GM12878 (cell line): ENCODE data around the gene PRPF18. TPM values are rescaled to one million over a fixed set of nuclear protein-coding genes. Genes with fewer than 3 reads are reported as not detected.
A peak's percentile ranks its signal among the peaks of the same experiment; 100 is the strongest.

Experiments
- ATAC-seq: fragments of 200-7000 bp; cut with Tn5 transposase; 3 replicates; pipeline ENCODE4 v1.9.1; 2020; ENCODE audit warnings: mild to moderate bottlenecking, moderate library complexity
- BruUV-seq: library from RNA; stranded (reverse); fragments of 400-500 nt; replicated peaks from 2 replicates; lab custom pipeline; 2021; lab: Mats Ljungman, UMichigan
- CTCF ChIA-PET: fragments of 300-600 bp; sonication (Branson Sonifier 250); formaldehyde crosslinking; extraction: SDS; loops from one replicate; lab custom pipeline; 2021; ENCODE audit warnings: inconsistent platforms; lab: Yijun Ruan, JAX
- POLR2A ChIA-PET: fragments of 350-600 bp; formaldehyde crosslinking; extraction: SDS; loops from one replicate; lab custom pipeline; 2021; ENCODE audit warnings: inconsistent platforms; lab: Charles Lee
- RAD21 ChIA-PET: fragments of 300-600 bp; sonication (Branson Sonifier 250); formaldehyde crosslinking; loops from one replicate; lab custom pipeline; 2023; ENCODE audit warnings: antibody characterized with exemption; ENCODE audit not compliant: unreplicated experiment; lab: Charles Lee
- SMC1A ChIA-PET: fragments of 300-600 bp; sonication (Branson Sonifier 250); formaldehyde crosslinking; loops from one replicate; lab custom pipeline; 2023; ENCODE audit not compliant: unreplicated experiment, uncharacterized antibody; lab: Charles Lee
- DNase-seq: peaks from one replicate; pipeline ENCODE4 v3.0.0-alpha.2; 2011; ENCODE audit warnings: low read depth, low spot score
- FAIRE-seq: peaks from 3 replicates; lab custom pipeline; 2011; peaks lifted over from hg19 to GRCh38; lab: Jason Lieb, UNC
- H2AFZ ChIP-seq: 2 replicates; pipeline ENCODE4 v1.6.0; 2011; ENCODE audit warnings: low read depth, low read length, control low read depth; ENCODE audit not compliant: control insufficient read depth
- H3K27ac ChIP-seq: 2 replicates; pipeline ENCODE4 v1.5.1; 2011; ENCODE audit warnings: control low read depth; ENCODE audit not compliant: control insufficient read depth, insufficient read depth
- H3K27me3 ChIP-seq, 2 experiments: replicated peaks in 1 of 2; 2 replicates each; pipeline versions ENCODE4 v1.6.0 to v1.6.1; 2011; ENCODE audit warnings: low read length in 1 of 2; ENCODE audit not compliant: control insufficient read depth in 2 of 2, insufficient read depth in 2 of 2
- H3K36me3 ChIP-seq, 2 experiments: 2 replicates each; pipeline ENCODE4 v1.5.1; 2011; ENCODE audit warnings: low read length in 1 of 2; ENCODE audit not compliant: control insufficient read depth in 2 of 2, insufficient read depth in 2 of 2
- H3K4me1 ChIP-seq: 2 replicates; pipeline ENCODE4 v1.6.1; 2011; ENCODE audit warnings: mild to moderate bottlenecking, low read length, moderate library complexity, mixed read lengths; ENCODE audit not compliant: control insufficient read depth, insufficient read depth
- H3K4me2 ChIP-seq: 2 replicates; pipeline ENCODE4 v1.6.0; 2011; ENCODE audit warnings: control low read depth; ENCODE audit not compliant: control insufficient read depth, insufficient read depth
- H3K4me3 ChIP-seq: fragments of 200-600 bp; sonication (generic); 2 replicates; pipeline ENCODE4 v1.5.1; 2016
- H3K79me2 ChIP-seq: 2 replicates; pipeline ENCODE4 v1.6.0; 2011; ENCODE audit warnings: low read length; ENCODE audit not compliant: control insufficient read depth, insufficient read depth
- H3K9ac ChIP-seq: 2 replicates; pipeline ENCODE4 v1.8.0; 2011; ENCODE audit warnings: low read length, control low read depth, mixed read lengths; ENCODE audit not compliant: control insufficient read depth, insufficient read depth
- H3K9me3 ChIP-seq: replicated peaks from 3 replicates; pipeline ENCODE4 v1.5.1; 2011; ENCODE audit warnings: mild to moderate bottlenecking, low read length; ENCODE audit not compliant: control insufficient read depth, insufficient read depth
- H4K20me1 ChIP-seq: 2 replicates; pipeline ENCODE4 v1.6.0; 2011; ENCODE audit not compliant: control insufficient read depth, insufficient read depth
- HCFC1 ChIP-seq: fragments of 150-350 bp; IDR thresholded peaks from 2 replicates; pipeline ENCODE4 v1.6.1; 2014; ENCODE audit warnings: low read length
- KAT2A ChIP-seq: conservative IDR thresholded peaks from 2 replicates; pipeline ENCODE4 v1.6.1; 2011; ENCODE audit warnings: low read depth, low read length; ENCODE audit not compliant: control insufficient read depth
- NR2C2 ChIP-seq: IDR thresholded peaks from 2 replicates; pipeline ENCODE4 v1.6.1; 2011; ENCODE audit warnings: borderline replicate concordance, low read depth; ENCODE audit not compliant: control insufficient read depth, insufficient read length
- PKNOX1 ChIP-seq: fragments of 450-650 bp; IDR thresholded peaks from 2 replicates; pipeline ENCODE4 v1.6.1; 2016; ENCODE audit warnings: mild to moderate bottlenecking
- POLR2A ChIP-seq: IDR thresholded peaks from 2 replicates; pipeline ENCODE4 v1.6.1; 2011; ENCODE audit warnings: low read depth, mild to moderate bottlenecking, low read length
- POLR2AphosphoS5 ChIP-seq: IDR thresholded peaks from 2 replicates; pipeline ENCODE4 v1.6.1; 2011; ENCODE audit warnings: mild to moderate bottlenecking, low read length, inconsistent platforms
- PRDM15 ChIP-seq: fragments of 450-650 bp; formaldehyde crosslinking; IDR thresholded peaks from 2 replicates; pipeline ENCODE4 v1.4.0; 2020; ENCODE audit warnings: mild to moderate bottlenecking, moderate library complexity
- ZNF384 ChIP-seq: IDR thresholded peaks from 2 replicates; pipeline ENCODE4 v1.6.1; 2012; ENCODE audit warnings: low read depth, mild to moderate bottlenecking, low read length, improper control_type of control experiment, borderline replicate concordance
- WGBS: methylation state at CpG from one replicate; pipeline ENCODE4 v1.1.6; 2016; ENCODE audit warnings: low lambda C conversion rate; ENCODE audit not compliant: insufficient replicate concordance, insufficient coverage; ENCODE audit errors: missing lambda C conversion rate; 5-methylcytosine and 5-hydroxymethylcytosine counted together
- in situ Hi-C: fragments of 300-500 bp; cut with MboI; formaldehyde crosslinking; loops from 9 replicates; pipeline ENCODE4 v1.14.3; 2018; ENCODE audit warnings: mixed read lengths
- intact Hi-C: fragments of 100-400 bp; cut with micrococcal nuclease; formaldehyde crosslinking; loops from one replicate; pipeline ENCODE4 v1.14.2; 2022; ENCODE audit not compliant: unreplicated experiment
- polyA plus RNA-seq, 11 experiments: library from polyadenylated mRNA; depleted of rRNA in 4 of 11; unstranded in 6 of 11; stranded (reverse) in 5 of 11; fragments of >200 nt; fragmentation: Nextera tagmentation in 4 of 11; fragmentation: Illumina TruSeq in 1 of 11; extraction: Ambion mirVana in 4 of 11; extraction: Trizol in 1 of 11; gene quantifications; 1 replicate in 1 of 11; 2 replicates in 10 of 11; pipeline versions ENCODE4 v1.2.1 to v1.2.3, GENCODE V29; 2011 to 2016; ENCODE audit warnings: inconsistent platforms in 2 of 11, missing spikeins in 2 of 11, low read depth in 1 of 11
- total RNA-seq, 4 experiments: library from RNA; depleted of rRNA in 3 of 4; stranded (reverse); fragments of >200 nt in 3 of 4; fragmentation: Illumina TruSeq in 1 of 4; extraction: Trizol in 1 of 4; gene quantifications; 2 replicates each; pipeline versions ENCODE4 v1.2.1 to v1.2.3, GENCODE V29; 2013 to 2021

PRPF18 gene
- total and polyA plus RNA-seq, 10 of the 15 experiments (the other 5 are each of a cell fraction or from before 2014, with no cell fraction given) = 15.6 to 35.8 (median 28.8) TPM

GRCh38 chr10:13652860-13653259, 66.1 kb downstream of the PRPF18 start (continued):
- TF ChIP-seq ZNF384 = no peak
- no peak for TF ChIP-seq PKNOX1
- TF ChIP-seq NR2C2 = no peak
- TF ChIP-seq KAT2A = no peak
- TF ChIP-seq PRDM15 = no peak

GRCh38 chr10:13654118-13654830, 67.5 kb downstream of the PRPF18 start:
- SMC1A ChIA-PET = interaction anchor here (0.9 to 2.0 kb wide), 2 partner anchors 122 to 133 kb away, joined by 3 to 4 read pairs; no protein-coding TSS in a partner anchor
- Histone ChIP-seq H3K27ac (no peak overlapping the region), H4K20me1 (no peaks in the 10 kb centered on the region), H3K36me3 (peaks cover 21 to 43% of the 10 kb centered on the region in 2 experiments), H2AFZ (no peak overlapping the region), H3K4me3 (no peak overlapping the region), H3K27me3 (no peaks in the 10 kb centered on the region), H3K79me2 (no peaks in the 10 kb centered on the region), H3K4me1 (no peaks in the 10 kb centered on the region), H3K4me2 (no peak overlapping the region), H3K9ac (no peak overlapping the region), H3K9me3 (no peaks in the 10 kb centered on the region)
- TF ChIP-seq POLR2A = peak; percentile 51
- peak; percentile 50; the same call in 1 of the 2 replicates for TF ChIP-seq POLR2AphosphoS5
- TF ChIP-seq HCFC1 = no peak
- POLR2A ChIA-PET = no interaction called here
- BruUV-seq = no TSS peak
- WGBS = 96% methylated on average over 8 of the region's 8 CpGs
- RAD21 ChIA-PET = interaction anchor here (1.7 kb wide), 1 partner anchor 81 kb away, joined by 4 read pairs; no protein-coding TSS in a partner anchor
- in situ Hi-C loops = no loop called here
- intact Hi-C loops = no loop called here
- DNase-seq (no peak), FAIRE-seq (no peak), ATAC-seq (no peak)
- CTCF ChIA-PET = interaction anchor here (0.6 to 1.3 kb wide), 4 partner anchors 39 to 111 kb away, joined by 3 read pairs; no protein-coding TSS in a partner anchor
